ENCODE measurements around the gene KIFC1.

GRCh38 chr6:33427585-33428223 is 36.1 kb downstream of the KIFC1 start:
- TF ChIP-seq GATA3 (IDR thresholded peaks at IDR 0.05; ENCODE audit: low read depth, low read length) (no peak), GATA2 (IDR thresholded peaks at IDR 0.05; ENCODE audit: low read depth, low read length) (no peak)

All from SH-SY5Y (cell line).